K562 (cell line): ENCODE results near the gene MYLIP. TPM values are rescaled to one million over a fixed set of nuclear protein-coding genes. Genes with fewer than 3 reads are reported as not detected.

Experiments used
- BDP1 ChIP-seq: IDR thresholded peaks from 3 replicates; pipeline ENCODE4 v1.6.1; 2011; ENCODE audit not compliant: insufficient read length, insufficient read depth
- CBX1 ChIP-seq: sonication (generic); IDR thresholded peaks from 2 replicates; pipeline ENCODE4 v1.6.1; 2016; ENCODE audit warnings: antibody characterized with exemption, low read depth, mild to moderate bottlenecking
- CBX3 ChIP-seq, 2 experiments: IDR thresholded peaks; 1 replicate in 1 of 2; 2 replicates in 1 of 2; pipeline ENCODE4 v1.6.1; 2012; ENCODE audit warnings: inconsistent platforms in 2 of 2, low read length in 2 of 2, borderline replicate concordance in 1 of 2, control low read depth in 1 of 2
- DACH1 ChIP-seq: fragments of 450-650 bp; IDR thresholded peaks from 2 replicates; pipeline ENCODE4 v1.6.1; 2018; ENCODE audit not compliant: partially characterized antibody
- EZH2 ChIP-seq: IDR thresholded peaks from 2 replicates; pipeline ENCODE4 v1.6.1; 2012; ENCODE audit warnings: low read depth, mild to moderate bottlenecking, inconsistent platforms, low read length, borderline replicate concordance
- HDGF ChIP-seq: fragments of 450-650 bp; IDR thresholded peaks from 2 replicates; pipeline ENCODE4 v1.6.1; 2016
- HSF4 ChIP-seq: fragments of 250-450 bp; sonication (Bioruptor Pico); IDR thresholded peaks from 2 replicates; pipeline ENCODE4 v2.1.2; 2022; ENCODE audit warnings: mild to moderate bottlenecking, moderate library complexity, borderline replicate concordance
- MAFG ChIP-seq: fragments of 450-650 bp; conservative IDR thresholded peaks from 2 replicates; pipeline ENCODE4 v1.6.1; 2016; ENCODE audit warnings: missing genetic modification characterization, missing compliant biosample characterization
- MLX ChIP-seq, 2 experiments: fragments of 450-650 bp in 1 of 2; sonication (generic) in 1 of 2; formaldehyde crosslinking; conservative IDR thresholded peaks; 2 replicates each; pipeline versions ENCODE4 v1.4.0 to v1.8.1; 2020 to 2022; ENCODE audit warnings: mild to moderate bottlenecking in 1 of 2, missing genetic modification reagents in 1 of 2
- MTA1 ChIP-seq: fragments of 450-650 bp; IDR thresholded peaks from 2 replicates; pipeline ENCODE4 v1.6.1; 2017; ENCODE audit warnings: borderline replicate concordance
- MYBL2 ChIP-seq, 2 experiments: fragments of 450-650 bp in 1 of 2; sonication (generic) in 1 of 2; formaldehyde crosslinking in 1 of 2; IDR thresholded peaks; 2 replicates each; pipeline versions ENCODE4 v1.6.1 to v1.8.1; 2017 to 2022; ENCODE audit warnings: borderline replicate concordance in 1 of 2, inconsistent platforms in 1 of 2, low read depth in 1 of 2, mild to moderate bottlenecking in 1 of 2, missing genetic modification reagents in 1 of 2, moderate library complexity in 1 of 2
- NBN ChIP-seq: fragments of 450-650 bp; IDR thresholded peaks from 2 replicates; pipeline ENCODE4 v1.6.1; 2016; ENCODE audit warnings: low read depth, mild to moderate bottlenecking
- POLR3G ChIP-seq: IDR thresholded peaks from 2 replicates; pipeline ENCODE4 v1.6.1; 2011; ENCODE audit not compliant: insufficient read length, insufficient replicate concordance; ENCODE audit errors: extremely low read depth
- RBM25 ChIP-seq: fragments of 200-400 bp; formaldehyde crosslinking; IDR thresholded peaks from 2 replicates; pipeline ENCODE4 v1.6.1; 2018; ENCODE audit warnings: low read length, low read depth, moderate library complexity; ENCODE audit not compliant: severe bottlenecking
- SMAD4 ChIP-seq: fragments of 250-450 bp; sonication (Bioruptor Pico); conservative IDR thresholded peaks from 2 replicates; pipeline ENCODE4 v1.8.0; 2021; ENCODE audit warnings: inconsistent platforms, mild to moderate bottlenecking, moderate library complexity
- SMARCE1 ChIP-seq: fragments of 450-650 bp; IDR thresholded peaks from 2 replicates; pipeline ENCODE4 v1.7.1; 2016; ENCODE audit warnings: mild to moderate bottlenecking
- SRSF9 ChIP-seq: fragments of 200-400 bp; formaldehyde crosslinking; IDR thresholded peaks from 2 replicates; pipeline ENCODE4 v1.6.1; 2017; ENCODE audit warnings: low read depth, low read length, borderline replicate concordance
- TCF7L2 ChIP-seq: fragments of 150-350 bp; IDR thresholded peaks from 2 replicates; pipeline ENCODE4 v1.6.1; 2016; ENCODE audit warnings: low read depth, mild to moderate bottlenecking, low read length, moderate library complexity
- ZFX ChIP-seq: sonication (generic); formaldehyde crosslinking; IDR thresholded peaks from 2 replicates; pipeline ENCODE4 v1.8.0; 2022; ENCODE audit warnings: mild to moderate bottlenecking, missing genetic modification reagents, moderate library complexity
- ZNF121 ChIP-seq: sonication (generic); formaldehyde crosslinking; conservative IDR thresholded peaks from 2 replicates; pipeline ENCODE4 v1.8.0; 2022; ENCODE audit warnings: missing genetic modification reagents
- ZNF140 ChIP-seq: fragments of 250-450 bp; sonication (Bioruptor Pico); IDR thresholded peaks from 2 replicates; pipeline ENCODE4 v1.8.0; 2021; ENCODE audit warnings: moderate library complexity, mild to moderate bottlenecking, inconsistent platforms
- ZNF239 ChIP-seq: fragments of 250-450 bp; sonication (Bioruptor Pico); IDR thresholded peaks from 2 replicates; pipeline ENCODE4 v1.4.0; 2020; ENCODE audit warnings: mild to moderate bottlenecking
- ZNF444 ChIP-seq: fragments of 250-450 bp; sonication (Bioruptor Pico); IDR thresholded peaks from 2 replicates; pipeline ENCODE4 v1.4.0; 2020; ENCODE audit warnings: mild to moderate bottlenecking, moderate library complexity
- ZNF609 ChIP-seq: sonication (generic); formaldehyde crosslinking; IDR thresholded peaks from 2 replicates; pipeline ENCODE4 v1.8.1; 2023; ENCODE audit warnings: missing genetic modification reagents, mild to moderate bottlenecking, borderline replicate concordance
- ZNF76 ChIP-seq: fragments of 250-450 bp; sonication (Bioruptor Pico); IDR thresholded peaks from 2 replicates; pipeline ENCODE4 v1.4.0; 2020; ENCODE audit warnings: mild to moderate bottlenecking, moderate library complexity, borderline replicate concordance
- polyA plus RNA-seq, 8 experiments: library from polyadenylated mRNA; depleted of rRNA in 4 of 8; stranded (reverse) in 5 of 8; unstranded in 3 of 8; fragments of >200 nt; fragmentation: Nextera tagmentation in 2 of 8; fragmentation: Illumina TruSeq in 1 of 8; extraction: Ambion mirVana in 2 of 8; extraction: Trizol in 1 of 8; gene quantifications; 2 replicates each; pipeline versions ENCODE4 v1.2.1 to v1.2.3, GENCODE V29; 2011 to 2014; ENCODE audit warnings: inconsistent platforms in 1 of 8, missing spikeins in 1 of 8
- total RNA-seq, 7 experiments: library from RNA; depleted of rRNA in 6 of 7; stranded (reverse); fragments of >200 nt in 6 of 7; fragmentation: Illumina TruSeq in 2 of 7; extraction: Trizol in 2 of 7; gene quantifications; 2 replicates each; pipeline versions ENCODE4 v1.2.1 to v1.2.3, GENCODE V29; 2011 to 2021; ENCODE audit warnings: low replicate concordance in 1 of 7

MYLIP gene
- total and polyA plus RNA-seq, 9 of the 15 experiments (the other 6 are each of a cell fraction or from before 2014, with no cell fraction given): 10.8 to 43.5 (median 31.5) TPM

DNA sequence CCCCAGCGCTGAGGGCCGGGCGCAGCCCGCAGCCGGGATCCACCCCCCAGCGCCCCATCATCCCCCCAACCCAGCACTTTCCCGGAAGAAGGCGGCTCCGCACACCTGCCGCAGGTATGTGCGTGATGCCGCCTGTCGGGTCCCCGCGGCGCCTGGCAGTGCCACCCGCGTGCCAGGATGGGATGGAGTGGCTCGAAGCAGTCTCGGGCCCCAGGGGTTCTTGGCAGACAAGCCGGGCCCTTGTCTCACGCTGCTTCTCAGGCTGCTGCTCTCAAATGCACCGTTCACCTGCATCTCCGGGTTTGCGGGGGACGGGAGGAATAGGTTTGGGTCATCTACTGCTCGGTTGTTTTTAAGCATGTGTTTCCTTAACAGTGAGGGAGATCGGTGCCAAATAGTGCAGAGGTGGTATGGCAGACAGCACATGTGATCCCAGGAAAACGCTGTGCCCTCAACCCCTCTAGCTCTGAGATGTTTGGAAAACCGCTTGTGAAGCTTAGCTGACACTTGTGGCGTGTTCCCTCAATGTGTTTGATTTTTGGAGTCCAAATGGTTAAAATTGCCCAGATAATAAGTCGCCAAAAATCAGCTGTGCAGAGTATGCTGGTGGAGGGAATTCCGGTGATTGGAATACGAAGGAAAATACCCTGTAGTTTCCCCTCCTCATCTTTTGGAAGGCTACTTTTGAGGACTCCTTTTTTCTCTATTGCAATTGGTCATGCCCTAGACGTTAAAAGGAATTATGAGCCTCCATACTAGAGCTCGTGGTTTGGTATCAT lies 926 bp downstream of the MYLIP start (continued):
- no peak for TF ChIP-seq MLX (CRISPR knock-in tag; conservative IDR thresholded peaks at IDR 0.05)
- no peak for TF ChIP-seq ZNF140 (CRISPR knock-in tag)
- no peak for TF ChIP-seq SMAD4
- no peak for TF ChIP-seq ZNF76 (CRISPR knock-in tag)
- no peak for TF ChIP-seq TCF7L2
- TF ChIP-seq NBN: no peak
- TF ChIP-seq BDP1: no peak
- TF ChIP-seq CBX3 (IDR thresholded peaks at IDR 0.05; ENCODE audit: borderline replicate concordance in 1 of 2, low read length in 2 of 2): no peak
- no peak for TF ChIP-seq ZNF121 (CRISPR knock-in tag)
- no peak for TF ChIP-seq SMARCE1
- TF ChIP-seq CBX1: no peak
- 0 out of 2 replicates have a peak, but pooled peaks have one; percentile 39 for TF ChIP-seq HDGF
- no peak for TF ChIP-seq ZNF444 (CRISPR knock-in tag)
- TF ChIP-seq RBM25: no peak
- TF ChIP-seq ZNF239 (CRISPR knock-in tag): no peak
- no peak for TF ChIP-seq SRSF9
- no peak for TF ChIP-seq MYBL2 (IDR thresholded peaks at IDR 0.05; ENCODE audit: low read depth)
- TF ChIP-seq MYBL2 (CRISPR knock-in tag; IDR thresholded peaks at IDR 0.05; ENCODE audit: borderline replicate concordance): no peak
- no peak for TF ChIP-seq MTA1
- no peak for TF ChIP-seq HSF4 (CRISPR knock-in tag)
- no peak for TF ChIP-seq EZH2
- no peak for TF ChIP-seq DACH1
- TF ChIP-seq MAFG (tag): no peak
- TF ChIP-seq ZFX (CRISPR knock-in tag): no peak
- peak; percentile 37; the same call in 1 of the 2 replicates for TF ChIP-seq ZNF609 (CRISPR knock-in tag)
- TF ChIP-seq POLR3G: no peak
